22Rv1 (cell line): ENCODE results near the gene LCE4A.
"Not testable (repeated sequence)": the region's sequence is repeated elsewhere in the genome, so short reads cannot be mapped to it uniquely, and the experiment has no call there.

ENCODE experiments used
- H3K27ac ChIP-seq: fragments of 450-650 bp; 2 replicates; pipeline ENCODE4 v1.5.1; 2017
- ZFX ChIP-seq: fragments of 450-650 bp; IDR thresholded peaks from 2 replicates; pipeline ENCODE4 v1.6.1; 2017; ENCODE audit warnings: antibody characterized with exemption, borderline replicate concordance
- TF ChIP-seq, protein P1 (sequence below): fragments of 450-650 bp; IDR thresholded peaks from 2 replicates; pipeline ENCODE4 v1.5.1; 2017; ENCODE audit warnings: mild to moderate bottlenecking

The LCE4A gene, protein sequence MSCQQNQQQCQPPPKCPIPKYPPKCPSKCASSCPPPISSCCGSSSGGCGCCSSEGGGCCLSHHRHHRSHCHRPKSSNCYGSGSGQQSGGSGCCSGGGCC

DNA sequence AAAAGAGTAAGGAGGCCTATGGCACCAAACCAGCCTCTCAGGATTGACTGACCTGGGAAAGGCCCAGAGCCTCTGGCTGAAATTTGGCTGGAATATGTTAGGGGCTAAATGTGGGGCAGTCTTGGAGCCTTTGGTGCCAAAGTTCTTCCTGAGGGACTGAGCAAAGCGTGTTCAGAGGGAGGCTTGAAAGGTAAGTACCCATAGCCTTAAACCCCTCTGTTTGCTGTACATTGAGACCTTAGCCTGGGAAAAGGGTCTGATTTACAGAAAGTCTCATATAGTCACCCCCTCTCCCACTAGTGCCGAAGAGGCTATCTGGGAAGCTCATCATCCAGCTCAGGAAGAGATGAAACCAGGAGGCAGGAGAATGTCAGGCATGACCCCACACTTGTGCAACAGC is at the start of gene LCE4A:
Gene LCE4A (plus strand): TSS at position 301 of the 400 bp plus-strand sequence. CDS start 916 bp downstream, outside the sequence.
- H3K27ac ChIP-seq: no peak within 1 kb of the TSS
- TF ChIP-seq, protein P1, sequence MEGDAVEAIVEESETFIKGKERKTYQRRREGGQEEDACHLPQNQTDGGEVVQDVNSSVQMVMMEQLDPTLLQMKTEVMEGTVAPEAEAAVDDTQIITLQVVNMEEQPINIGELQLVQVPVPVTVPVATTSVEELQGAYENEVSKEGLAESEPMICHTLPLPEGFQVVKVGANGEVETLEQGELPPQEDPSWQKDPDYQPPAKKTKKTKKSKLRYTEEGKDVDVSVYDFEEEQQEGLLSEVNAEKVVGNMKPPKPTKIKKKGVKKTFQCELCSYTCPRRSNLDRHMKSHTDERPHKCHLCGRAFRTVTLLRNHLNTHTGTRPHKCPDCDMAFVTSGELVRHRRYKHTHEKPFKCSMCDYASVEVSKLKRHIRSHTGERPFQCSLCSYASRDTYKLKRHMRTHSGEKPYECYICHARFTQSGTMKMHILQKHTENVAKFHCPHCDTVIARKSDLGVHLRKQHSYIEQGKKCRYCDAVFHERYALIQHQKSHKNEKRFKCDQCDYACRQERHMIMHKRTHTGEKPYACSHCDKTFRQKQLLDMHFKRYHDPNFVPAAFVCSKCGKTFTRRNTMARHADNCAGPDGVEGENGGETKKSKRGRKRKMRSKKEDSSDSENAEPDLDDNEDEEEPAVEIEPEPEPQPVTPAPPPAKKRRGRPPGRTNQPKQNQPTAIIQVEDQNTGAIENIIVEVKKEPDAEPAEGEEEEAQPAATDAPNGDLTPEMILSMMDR: no peak
- no peak for TF ChIP-seq ZFX

DNA sequence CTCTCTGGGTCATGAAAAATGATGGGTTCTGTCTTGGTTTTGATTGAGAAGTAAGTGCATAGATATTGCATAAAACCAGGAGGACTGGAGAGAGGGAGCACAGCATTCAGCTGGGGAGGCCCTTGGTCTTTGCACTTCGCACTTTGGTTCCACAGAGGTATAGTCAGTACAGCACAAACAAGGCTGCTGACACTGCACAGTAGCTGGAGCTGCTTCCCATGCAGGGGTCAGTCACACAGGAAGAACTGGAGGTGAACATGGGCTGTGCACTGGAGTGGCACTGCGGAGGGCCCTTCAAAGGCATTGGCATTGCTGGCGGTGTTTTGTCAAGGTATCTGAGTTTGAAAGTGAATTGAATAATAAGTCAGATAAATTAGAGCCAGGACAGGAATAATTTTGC is 49.3 kb upstream of the LCE4A start:
- TF ChIP-seq, protein P1: no peak
- no peak for TF ChIP-seq ZFX
- H3K27ac ChIP-seq: no peak overlapping the region

DNA sequence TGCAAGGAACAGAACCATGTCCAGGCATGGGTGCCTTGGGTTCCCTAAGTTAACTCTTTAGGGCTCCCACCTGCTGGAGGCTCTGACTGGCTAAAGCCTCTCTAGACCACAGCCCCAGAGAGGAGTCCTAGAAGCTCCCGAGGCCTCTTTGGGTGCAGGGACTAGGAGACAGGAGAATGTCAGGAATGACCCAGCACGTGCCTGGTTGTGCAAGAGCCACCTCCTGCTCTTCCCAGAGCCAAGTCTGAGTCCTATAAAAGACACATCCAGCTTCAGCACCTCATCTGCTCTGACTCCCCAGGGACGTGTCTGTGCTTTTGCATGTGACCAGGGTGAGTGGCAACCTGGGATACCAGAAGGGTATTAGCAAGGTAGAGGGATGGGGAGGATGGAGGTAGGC is 44.9 kb upstream of the LCE4A start, which contains the start of gene LCE2D:
Gene LCE2D (plus strand): TSS at position 283 of the 400 bp plus-strand sequence. CDS start 726 bp downstream, outside the sequence.
- TF ChIP-seq, protein P1: no peak
- no peak for TF ChIP-seq ZFX
- H3K27ac ChIP-seq: no peak within 1 kb of the TSS

DNA sequence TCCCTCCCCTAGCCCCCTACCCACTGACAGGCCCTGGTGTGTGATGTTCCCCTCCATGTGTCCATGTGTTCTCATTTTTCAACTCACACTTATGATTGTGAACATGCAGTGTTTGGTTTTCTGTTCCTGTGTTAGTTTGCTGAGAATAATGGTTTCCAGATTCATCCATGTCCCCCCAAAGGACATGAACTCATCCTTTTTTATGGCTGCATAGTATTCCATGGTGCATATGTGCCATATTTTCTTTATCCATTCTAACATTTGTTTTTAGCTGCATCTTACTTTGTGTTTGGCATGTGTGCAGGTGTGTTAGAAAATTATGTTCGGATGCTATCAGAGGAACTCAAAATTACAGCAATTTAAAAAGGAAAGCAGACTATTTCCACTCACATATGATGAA is 41.8 kb upstream of the LCE4A start:
- not testable (repeated sequence) for H3K27ac ChIP-seq

DNA sequence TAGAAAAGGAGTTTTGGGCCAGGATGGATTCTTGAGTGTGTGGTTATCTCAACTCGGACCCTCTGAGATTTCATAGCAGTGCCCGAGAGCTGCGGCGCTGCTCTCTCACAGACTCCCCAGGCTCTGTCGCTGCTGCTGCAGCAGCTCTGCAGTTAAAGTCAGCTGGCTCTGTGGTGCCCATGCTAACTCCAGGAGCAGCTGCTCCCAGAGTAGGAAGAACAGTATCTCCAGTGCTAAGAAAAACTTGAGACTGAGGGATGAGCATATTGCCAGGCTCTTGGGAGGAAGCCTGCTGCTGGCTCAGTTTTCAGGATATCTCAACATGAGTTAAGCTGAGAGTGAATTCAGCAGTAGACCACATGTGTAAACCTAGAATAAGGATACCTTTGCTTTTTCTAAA is 40.3 kb upstream of the LCE4A start:
- no peak for TF ChIP-seq ZFX
- TF ChIP-seq, protein P1: no peak

DNA sequence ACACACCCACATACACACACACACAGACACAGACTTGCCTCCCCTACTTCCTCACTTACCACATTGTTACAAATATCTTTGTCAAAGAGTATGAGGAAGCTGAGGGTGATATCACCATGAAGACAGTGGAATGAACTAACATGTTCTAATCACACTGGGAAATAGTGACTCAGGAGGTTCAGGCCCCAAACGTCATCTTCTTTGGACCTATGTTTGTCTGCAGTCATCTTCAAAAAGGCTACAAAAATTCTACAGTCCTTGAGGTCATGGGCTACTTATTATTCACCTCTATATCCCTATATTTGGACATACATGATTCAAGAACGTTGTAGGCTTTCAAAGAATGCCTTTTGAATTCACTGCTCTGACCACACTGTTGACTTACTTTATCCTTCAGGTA is 34.9 kb upstream of the LCE4A start:
- no peak overlapping the region for H3K27ac ChIP-seq
- TF ChIP-seq ZFX: no peak
- TF ChIP-seq, protein P1: no peak

More for the DNA sequence above, 40.3 kb upstream of the LCE4A start:
- H3K27ac ChIP-seq: no peak overlapping the region

DNA sequence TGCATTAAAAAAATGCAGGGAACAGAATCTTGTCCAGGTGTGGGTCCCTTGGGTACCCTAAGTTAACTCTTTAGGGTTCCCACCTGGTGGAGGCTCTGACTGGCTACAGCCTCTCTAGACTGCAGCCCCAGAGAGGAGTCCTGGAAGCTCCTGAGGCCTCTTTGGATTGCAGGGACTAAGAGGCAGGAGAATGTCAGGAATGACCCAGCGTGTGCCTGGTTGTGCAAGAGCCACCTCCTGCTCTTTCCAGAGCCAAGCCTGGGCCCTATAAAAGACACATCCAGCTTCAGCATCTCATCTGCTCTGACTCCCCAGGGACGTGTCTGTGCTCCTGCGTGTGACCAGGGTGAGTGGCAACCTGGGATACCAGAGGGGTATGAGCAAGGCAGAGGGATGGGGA is 33.0 kb upstream of the LCE4A start, which contains the start of gene LCE2C:
Gene LCE2C (plus strand): TSS at position 297 of the 400 bp plus-strand sequence. CDS start 737 bp downstream, outside the sequence.
- not testable (repeated sequence) for H3K27ac ChIP-seq

DNA sequence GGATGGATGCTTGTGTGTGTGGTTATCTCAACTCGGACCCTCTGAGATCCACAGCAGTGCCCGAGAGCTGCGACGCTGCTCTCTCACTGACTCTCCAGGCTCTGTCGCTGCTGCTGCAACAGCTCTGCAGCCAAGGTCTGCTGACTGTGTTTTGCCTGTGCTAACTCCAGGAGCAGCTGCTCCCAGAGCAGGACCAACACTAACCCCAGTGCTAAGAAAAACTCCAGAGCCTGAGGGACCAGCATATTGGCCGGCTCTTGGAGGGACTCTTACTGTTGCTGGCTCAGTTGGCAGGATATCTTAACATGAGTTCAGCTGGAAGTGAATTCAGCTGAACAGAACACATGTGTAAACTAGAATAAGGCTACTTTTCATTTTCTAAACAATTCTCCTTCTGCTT is 28.5 kb upstream of the LCE4A start:
- TF ChIP-seq, protein P1: no peak
- no peak for TF ChIP-seq ZFX
- H3K27ac ChIP-seq: no peak overlapping the region
